ENCODE results near the gene ARMH1. TPM values are rescaled to one million over a fixed set of nuclear protein-coding genes. Genes with fewer than 3 reads are reported as not detected.

ARMH1 gene
- 1 to 10 TPM in 1 of 4 donors, under 1 TPM in 2, not detected in 1; 0.40 to 2.5 (median 0.96) TPM for total RNA-seq

DNA sequence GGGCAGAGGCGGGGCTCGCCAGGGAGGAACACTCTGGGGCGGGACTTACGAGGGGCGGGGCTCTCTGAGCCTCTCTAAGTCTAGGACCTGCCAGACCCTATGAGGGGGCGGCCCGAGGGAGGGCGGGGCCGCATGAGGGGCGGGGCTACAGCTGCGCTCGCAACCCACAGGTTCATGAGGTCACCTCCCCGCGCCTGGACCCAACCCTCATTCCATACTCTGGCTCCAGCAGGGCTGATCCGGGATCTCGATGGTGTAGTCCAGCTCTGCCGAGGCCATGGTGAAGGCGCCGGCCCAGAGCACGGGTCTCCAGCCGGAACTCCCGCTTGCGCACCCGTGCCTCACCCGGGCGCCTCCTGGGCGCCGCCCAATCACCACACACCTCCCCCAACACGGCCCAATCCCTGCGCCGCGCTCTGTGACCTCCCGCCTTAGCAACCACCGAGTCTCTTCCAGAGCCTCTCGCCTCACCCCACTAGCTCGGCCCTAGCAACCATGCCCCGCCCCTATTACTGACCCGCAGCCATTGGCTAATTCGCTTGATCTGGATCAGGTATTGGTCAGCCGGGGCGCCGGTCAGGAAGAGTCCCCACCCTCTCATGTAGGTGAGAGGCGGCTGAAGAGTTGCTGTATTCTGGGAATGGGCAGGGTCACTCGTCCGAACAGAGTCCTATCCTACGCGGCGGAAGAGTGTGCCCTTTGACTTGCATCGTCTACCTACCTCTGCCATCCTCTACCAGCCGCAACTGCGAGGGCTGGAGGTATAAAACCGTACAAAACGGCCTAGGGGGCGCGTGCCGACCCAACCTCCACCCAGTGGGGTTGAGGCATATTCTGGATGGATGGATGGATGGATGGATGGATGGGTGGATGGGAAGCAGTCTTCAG, at the start of gene ARMH1, which contains the start of gene TMEM53:
ARMH1 (plus strand) TSS at position 602 of the 888 bp plus-strand sequence. CDS start 14,984 bp downstream, outside the sequence.
TMEM53 (minus strand) TSS at position 369 of the 888 bp plus-strand sequence; CDS start at position 279, 90 bp downstream.
- Histone ChIP-seq H3K4me1 (peaks cover 20 to 50% (median 26%) of the 10 kb centered on the region in 4 donors), H3K27me3 (no peaks in the 10 kb centered on the region), H3K27ac (peak within 1 kb of the TSS; percentile 94 to 96 (median 96)), H3K4me3 (peak within 1 kb of the TSS; percentile 54 to 74 (median 57)), H3K36me3 (no peaks in the 10 kb centered on the region), H3K9me3 (no peaks in the 10 kb centered on the region)
- intact Hi-C loops (cut with DNase I; ENCODE audit: low total_unique reads), result no loop called here
- TF ChIP-seq EP300 (IDR thresholded peaks at IDR 0.05; ENCODE audit: low read depth) (peak; percentile 29), POLR2A (IDR thresholded peaks at IDR 0.05) (peak; percentile 90), POLR2AphosphoS5 (IDR thresholded peaks at IDR 0.05) (peak; percentile 13 to 78 (median 63))
- TF ChIP-seq, protein P1, sequence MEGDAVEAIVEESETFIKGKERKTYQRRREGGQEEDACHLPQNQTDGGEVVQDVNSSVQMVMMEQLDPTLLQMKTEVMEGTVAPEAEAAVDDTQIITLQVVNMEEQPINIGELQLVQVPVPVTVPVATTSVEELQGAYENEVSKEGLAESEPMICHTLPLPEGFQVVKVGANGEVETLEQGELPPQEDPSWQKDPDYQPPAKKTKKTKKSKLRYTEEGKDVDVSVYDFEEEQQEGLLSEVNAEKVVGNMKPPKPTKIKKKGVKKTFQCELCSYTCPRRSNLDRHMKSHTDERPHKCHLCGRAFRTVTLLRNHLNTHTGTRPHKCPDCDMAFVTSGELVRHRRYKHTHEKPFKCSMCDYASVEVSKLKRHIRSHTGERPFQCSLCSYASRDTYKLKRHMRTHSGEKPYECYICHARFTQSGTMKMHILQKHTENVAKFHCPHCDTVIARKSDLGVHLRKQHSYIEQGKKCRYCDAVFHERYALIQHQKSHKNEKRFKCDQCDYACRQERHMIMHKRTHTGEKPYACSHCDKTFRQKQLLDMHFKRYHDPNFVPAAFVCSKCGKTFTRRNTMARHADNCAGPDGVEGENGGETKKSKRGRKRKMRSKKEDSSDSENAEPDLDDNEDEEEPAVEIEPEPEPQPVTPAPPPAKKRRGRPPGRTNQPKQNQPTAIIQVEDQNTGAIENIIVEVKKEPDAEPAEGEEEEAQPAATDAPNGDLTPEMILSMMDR (IDR thresholded peaks at IDR 0.05), result peak in 1 of 5 experiments; percentile 11
- peak; percentile 99 for DNase-seq
- WGBS, 2 donors (ENCODE audit: low coverage in 1 of 2), result 2% methylated on average over 56 of the region's 56 CpGs; no CpG with 5 or more reads in 1 of the 2 donors
- in situ Hi-C loops (cut with MboI; ENCODE audit: low pct_ligation_motif_present in 1 of 4, low pct_unique_long_range_greater_than_20kb in 1 of 4, low sequenced_read_pairs in 3 of 4), result no loop called here

DNA sequence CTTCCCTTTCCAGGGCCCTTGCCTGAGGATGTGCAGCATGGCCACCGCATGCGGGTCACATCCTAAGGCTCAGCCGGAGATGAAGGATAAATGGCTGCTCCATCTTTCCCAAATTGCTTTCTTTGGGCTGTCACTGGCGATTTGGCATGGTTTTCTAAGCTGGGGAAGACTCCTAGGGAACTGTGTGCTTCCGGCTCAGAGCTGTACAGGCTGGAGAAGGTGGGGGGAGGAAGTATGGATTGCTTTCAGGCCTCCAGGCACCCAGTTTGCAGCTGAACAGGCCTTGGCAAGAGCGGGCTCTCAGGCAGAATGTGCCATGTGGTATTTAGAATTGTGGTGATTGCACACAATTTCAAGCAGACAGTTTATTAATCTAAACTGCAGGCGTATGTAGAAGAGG, 49.2 kb upstream of the ARMH1 start:
- no peaks in the 10 kb centered on the region for H3K36me3 ChIP-seq
- no peak overlapping the region for H3K27ac ChIP-seq
- no peak for DNase-seq
- in situ Hi-C loops (cut with MboI; ENCODE audit: low pct_ligation_motif_present in 1 of 4, low pct_unique_long_range_greater_than_20kb in 1 of 4, low sequenced_read_pairs in 3 of 4), result no loop called here
- intact Hi-C loops (cut with DNase I; ENCODE audit: low total_unique reads), result no loop called here
- no peaks in the 10 kb centered on the region for H3K27me3 ChIP-seq
- TF ChIP-seq, protein P1 (IDR thresholded peaks at IDR 0.05), result no peak
- TF ChIP-seq EP300 (IDR thresholded peaks at IDR 0.05; ENCODE audit: low read depth), result no peak
- TF ChIP-seq POLR2AphosphoS5 (IDR thresholded peaks at IDR 0.05), result no peak
- TF ChIP-seq POLR2A (IDR thresholded peaks at IDR 0.05), result no peak
- WGBS, 2 donors (ENCODE audit: low coverage in 1 of 2), result 91% methylated on average over 7 of the region's 7 CpGs; no CpG with 5 or more reads in 1 of the 2 donors
- H3K4me1 ChIP-seq, result no peaks in the 10 kb centered on the region
- no peaks in the 10 kb centered on the region for H3K9me3 ChIP-seq
- no peak overlapping the region for H3K4me3 ChIP-seq

DNA sequence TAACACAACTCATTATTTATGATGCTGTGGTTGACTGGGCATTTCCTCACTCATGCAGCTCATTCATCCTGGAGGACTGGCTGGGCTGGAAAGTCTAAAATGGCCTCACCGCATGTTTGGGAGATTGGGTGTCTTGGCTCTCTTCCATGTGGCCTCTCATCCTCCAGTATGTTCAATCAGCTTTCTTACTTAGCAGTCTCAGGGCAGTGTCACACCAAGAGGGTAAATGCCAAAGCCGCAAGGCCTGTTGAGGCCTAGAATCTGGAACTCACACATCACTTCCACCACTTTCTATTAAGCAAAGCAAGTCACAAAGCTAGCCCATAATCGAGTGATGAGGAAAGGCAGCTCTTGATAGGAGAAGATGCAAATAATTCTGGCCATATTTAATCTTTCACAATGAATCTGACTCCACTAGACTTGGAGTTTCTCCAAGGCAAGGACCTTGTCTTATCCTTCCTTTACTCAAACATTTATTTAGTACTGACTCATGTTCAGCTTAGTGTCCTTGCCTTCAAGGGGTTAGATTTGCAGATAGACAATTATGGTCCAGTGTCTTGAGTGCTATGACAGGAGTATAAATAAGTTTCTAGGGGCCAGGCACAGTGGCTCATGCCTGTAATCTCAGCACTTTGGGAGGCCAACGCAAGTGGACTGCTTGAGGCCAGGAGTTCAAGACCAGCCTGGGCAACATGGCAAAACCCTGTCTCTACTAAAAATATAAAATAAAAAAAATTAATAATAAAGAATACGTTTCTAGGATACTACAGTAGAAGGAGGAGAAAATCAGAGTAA, 45.4 kb upstream of the ARMH1 start:
- Histone ChIP-seq H3K27ac (no peak overlapping the region), H3K4me1 (peaks cover 6 to 24% (median 16%) of the 10 kb centered on the region in 4 donors), H3K27me3 (no peaks in the 10 kb centered on the region), H3K4me3 (no peak overlapping the region), H3K36me3 (no peaks in the 10 kb centered on the region), H3K9me3 (no peaks in the 10 kb centered on the region)
- no peak for DNase-seq
- in situ Hi-C loops (cut with MboI; ENCODE audit: low pct_ligation_motif_present in 1 of 4, low pct_unique_long_range_greater_than_20kb in 1 of 4, low sequenced_read_pairs in 3 of 4) (no loop called here), intact Hi-C loops (cut with DNase I; ENCODE audit: low total_unique reads) (no loop called here)
- TF ChIP-seq EP300 (IDR thresholded peaks at IDR 0.05; ENCODE audit: low read depth), result no peak
- TF ChIP-seq, protein P1 (IDR thresholded peaks at IDR 0.05), result no peak
- TF ChIP-seq POLR2AphosphoS5 (IDR thresholded peaks at IDR 0.05), result no peak
- no peak for TF ChIP-seq POLR2A (IDR thresholded peaks at IDR 0.05)
- WGBS, 2 donors (ENCODE audit: low coverage in 1 of 2), result 87 to 96% methylated on average over 3 to 5 of the region's 5 CpGs

DNA sequence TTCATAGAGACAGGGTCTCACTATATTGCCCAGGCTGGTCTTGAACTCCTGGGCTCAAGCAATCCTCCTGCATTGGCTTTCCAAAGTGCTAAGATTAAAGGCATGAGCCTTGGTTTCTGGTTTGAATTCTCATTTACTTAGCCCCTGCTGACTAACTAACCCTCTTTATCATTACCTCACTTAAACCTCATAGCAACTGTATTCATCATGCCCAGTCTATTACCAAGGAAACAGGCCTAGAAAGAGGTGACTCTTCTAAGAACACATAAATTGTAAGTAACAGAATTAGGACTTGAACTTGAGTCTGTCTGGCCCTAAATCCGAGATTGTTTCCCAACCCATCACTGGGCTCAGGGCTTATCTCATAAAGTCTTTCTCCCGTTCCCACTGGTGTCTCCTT, 44.4 kb upstream of the ARMH1 start:
- Histone ChIP-seq H3K9me3 (no peaks in the 10 kb centered on the region), H3K4me1 (peaks cover 6 to 30% (median 16%) of the 10 kb centered on the region in 4 donors), H3K4me3 (no peak overlapping the region), H3K36me3 (no peaks in the 10 kb centered on the region), H3K27ac (no peak overlapping the region), H3K27me3 (no peaks in the 10 kb centered on the region)
- intact Hi-C loops (cut with DNase I; ENCODE audit: low total_unique reads), result no loop called here
- in situ Hi-C loops (cut with MboI; ENCODE audit: low pct_ligation_motif_present in 1 of 4, low pct_unique_long_range_greater_than_20kb in 1 of 4, low sequenced_read_pairs in 3 of 4), result no loop called here
- no peak for DNase-seq
- TF ChIP-seq, protein P1 (IDR thresholded peaks at IDR 0.05), result no peak
- TF ChIP-seq POLR2A (IDR thresholded peaks at IDR 0.05) (no peak), POLR2AphosphoS5 (IDR thresholded peaks at IDR 0.05) (no peak), EP300 (IDR thresholded peaks at IDR 0.05; ENCODE audit: low read depth) (no peak)
- WGBS, 2 donors (ENCODE audit: low coverage in 1 of 2), result 94 to 100% methylated on average over 1 to 2 of the region's 2 CpGs

Measured in transverse colon (tissue), 4 donors.